GM23248 (cell line): Measurements from ENCODE around the gene DNM1. TPM values are rescaled to one million over a fixed set of nuclear protein-coding genes. Genes with fewer than 3 reads are reported as not detected.

ENCODE experiments used
- DNase-seq: peaks from one replicate; pipeline ENCODE4 v3.0.0-alpha.2; 2015
- H2AFZ ChIP-seq: fragments of 200-600 bp; sonication (generic); 2 replicates; pipeline ENCODE4 v1.6.1; 2016; ENCODE audit warnings: antibody characterized with exemption
- H3F3A ChIP-seq: fragments of 200-600 bp; sonication (generic); 2 replicates; pipeline ENCODE4 v1.6.1; 2016; ENCODE audit warnings: mild to moderate bottlenecking, antibody characterized with exemption, mixed run types; ENCODE audit not compliant: insufficient read depth
- H3K27ac ChIP-seq: fragments of 200-600 bp; sonication (generic); 2 replicates; pipeline ENCODE4 v1.5.1; 2016; ENCODE audit warnings: mild to moderate bottlenecking
- H3K27me3 ChIP-seq: fragments of 200-600 bp; sonication (generic); replicated peaks from 2 replicates; pipeline ENCODE4 v1.6.1; 2016; ENCODE audit warnings: mild to moderate bottlenecking; ENCODE audit not compliant: insufficient read depth
- H3K36me3 ChIP-seq: fragments of 200-600 bp; sonication (generic); 2 replicates; pipeline ENCODE4 v1.6.1; 2016; ENCODE audit warnings: low read depth, mild to moderate bottlenecking
- H3K4me1 ChIP-seq: fragments of 200-600 bp; sonication (generic); 2 replicates; pipeline ENCODE4 v1.6.1; 2016; ENCODE audit warnings: mild to moderate bottlenecking; ENCODE audit not compliant: insufficient read depth
- H3K4me2 ChIP-seq: fragments of 200-600 bp; sonication (generic); one replicate; pipeline ENCODE4 v1.6.1; 2016; ENCODE audit warnings: mild to moderate bottlenecking; ENCODE audit not compliant: unreplicated experiment
- H3K4me3 ChIP-seq: fragments of 200-600 bp; sonication (generic); 2 replicates; pipeline ENCODE4 v1.5.1; 2016; ENCODE audit warnings: mild to moderate bottlenecking
- H3K79me2 ChIP-seq: fragments of 200-600 bp; sonication (generic); 2 replicates; pipeline ENCODE4 v1.6.1; 2016; ENCODE audit warnings: mild to moderate bottlenecking; ENCODE audit not compliant: insufficient read depth
- H3K9ac ChIP-seq: fragments of 200-600 bp; sonication (generic); 2 replicates; pipeline ENCODE4 v1.6.1; 2016; ENCODE audit warnings: mild to moderate bottlenecking
- H3K9me2 ChIP-seq: fragments of 200-600 bp; sonication (generic); 2 replicates; pipeline ENCODE4 v1.6.1; 2016; ENCODE audit warnings: mixed run types, mild to moderate bottlenecking, moderate library complexity; ENCODE audit not compliant: insufficient read depth
- H3K9me3 ChIP-seq: fragments of 200-600 bp; sonication (generic); one replicate; pipeline ENCODE4 v1.6.1; 2017; ENCODE audit warnings: low read depth
- H4K20me1 ChIP-seq: fragments of 200-600 bp; sonication (generic); 2 replicates; pipeline ENCODE4 v1.6.0; 2016; ENCODE audit not compliant: insufficient read depth
- EZH2 ChIP-seq: fragments of 200-600 bp; sonication (generic); IDR thresholded peaks from 2 replicates; pipeline ENCODE4 v1.6.1; 2018; ENCODE audit warnings: antibody characterized with exemption, mild to moderate bottlenecking; ENCODE audit not compliant: insufficient read depth, poor library complexity, severe bottlenecking
- EZH2phosphoT487 ChIP-seq: fragments of 200-600 bp; sonication (generic); IDR thresholded peaks from 2 replicates; pipeline ENCODE4 v1.6.1; 2018; ENCODE audit warnings: antibody characterized with exemption, moderate library complexity, mild to moderate bottlenecking, low read depth; ENCODE audit not compliant: insufficient read depth
- WGBS, 2 experiments: methylation state at CpG; one replicate each; pipeline ENCODE4 v1.1.6; 2015 to 2017; ENCODE audit warnings: low lambda C conversion rate in 2 of 2, low coverage in 1 of 2; ENCODE audit errors: missing lambda C conversion rate in 2 of 2; 5-methylcytosine and 5-hydroxymethylcytosine counted together
- in situ Hi-C: fragments of 300-500 bp; cut with MboI; formaldehyde crosslinking; loops from 2 replicates; pipeline ENCODE4 v1.15.0; 2020
- polyA plus RNA-seq: library from polyadenylated mRNA; unstranded; fragments of >200 nt; fragmentation: Nextera tagmentation; extraction: Ambion mirVana; gene quantifications from 2 replicates; pipeline ENCODE4 v1.2.1, GENCODE V29; 2016
- total RNA-seq: library from RNA; depleted of rRNA; stranded (reverse); fragments of >200 nt; shearing (Covaris generic); gene quantifications from 2 replicates; pipeline ENCODE4 v1.2.3, GENCODE V29; 2014

DNM1 gene
- total and polyA plus RNA-seq, 2 experiments from 2014 or later = 12.1 to 19.0 TPM

- H3K36me3 ChIP-seq = peaks cover 5% of the 10 kb centered on the region; the same call in 1 of the 2 replicates
- no peaks in the 10 kb centered on the region for H3F3A ChIP-seq
- DNase-seq = no peak
- H3K9me2 ChIP-seq = no peaks in the 10 kb centered on the region
- no peaks in the 10 kb centered on the region for H3K4me1 ChIP-seq
- TF ChIP-seq EZH2 = no peak
- TF ChIP-seq EZH2phosphoT487 = no peak
- H3K79me2 ChIP-seq = no peaks in the 10 kb centered on the region
- H3K9ac ChIP-seq = no peak overlapping the region
- H3K27me3 ChIP-seq = no peaks in the 10 kb centered on the region
- 80 to 83% methylated on average over 11 of the region's 11 CpGs for WGBS, 2 experiments
- H3K4me2 ChIP-seq = no peak overlapping the region
- H3K9me3 ChIP-seq = no peaks in the 10 kb centered on the region
- no peak overlapping the region for H3K27ac ChIP-seq
- no peak overlapping the region for H2AFZ ChIP-seq
- in situ Hi-C loops = no loop called here
- no peak overlapping the region for H3K4me3 ChIP-seq
- no peaks in the 10 kb centered on the region for H4K20me1 ChIP-seq
Observed at GRCh38 chr9:128288273-128289004, 85.3 kb downstream of the DNM1 start.

GRCh38 chr9:128292009-128292408, 88.8 kb downstream of the DNM1 start:
- Histone ChIP-seq H3K9me2 (no peaks in the 10 kb centered on the region), H3K27ac (no peak overlapping the region), H3K79me2 (no peaks in the 10 kb centered on the region), H3K4me1 (no peaks in the 10 kb centered on the region), H3K9ac (no peak overlapping the region), H3F3A (no peaks in the 10 kb centered on the region), H3K4me3 (no peak overlapping the region), H3K36me3 (peaks cover 5% of the 10 kb centered on the region; the same call in 1 of the 2 replicates), H3K4me2 (no peak overlapping the region), H3K27me3 (no peaks in the 10 kb centered on the region), H4K20me1 (no peaks in the 10 kb centered on the region), H3K9me3 (no peaks in the 10 kb centered on the region), H2AFZ (no peak overlapping the region)
- WGBS, 2 experiments = 98 to 100% methylated on average over 3 of the region's 3 CpGs
- no peak for DNase-seq
- TF ChIP-seq EZH2 (no peak), EZH2phosphoT487 (no peak)
- in situ Hi-C loops = no loop called here

DNA sequence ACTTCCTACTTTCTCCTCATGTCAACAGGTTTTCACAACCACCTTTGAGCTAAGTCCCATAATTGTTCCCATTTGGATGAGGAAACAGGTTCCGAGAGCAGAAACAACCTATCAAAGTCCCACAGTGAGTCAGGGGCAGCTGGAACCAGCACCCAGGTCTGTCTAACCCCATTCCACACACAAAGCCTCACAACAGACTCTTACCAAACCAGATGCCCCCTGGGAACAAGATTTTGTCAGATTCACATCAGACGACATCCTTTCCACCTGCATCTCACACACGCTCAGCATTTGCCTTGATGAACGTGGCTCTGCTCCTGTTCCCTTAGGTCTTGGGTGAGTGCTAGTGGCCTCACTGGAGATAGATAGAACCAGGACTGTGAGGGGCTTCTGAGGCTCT, 89.9 kb downstream of the DNM1 start:
- Histone ChIP-seq H3F3A (no peaks in the 10 kb centered on the region), H3K9ac (no peak overlapping the region), H3K4me1 (no peaks in the 10 kb centered on the region), H2AFZ (no peak overlapping the region), H3K27ac (no peak overlapping the region), H3K79me2 (no peaks in the 10 kb centered on the region), H4K20me1 (no peaks in the 10 kb centered on the region), H3K27me3 (no peaks in the 10 kb centered on the region), H3K9me2 (no peaks in the 10 kb centered on the region), H3K4me3 (no peak overlapping the region), H3K36me3 (0 out of 2 replicates have a peak, but pooled peaks cover 2% of the 10 kb centered on the region), H3K9me3 (no peaks in the 10 kb centered on the region), H3K4me2 (no peak overlapping the region)
- in situ Hi-C loops = no loop called here
- 84 to 85% methylated on average over 4 of the region's 4 CpGs for WGBS, 2 experiments
- DNase-seq = no peak
- TF ChIP-seq EZH2phosphoT487 = no peak

- no peak for DNase-seq
Observed at GRCh38 chr9:128294142-128294541, 91.0 kb downstream of the DNM1 start.

More at GRCh38 chr9:128294142-128294541, 91.0 kb downstream of the DNM1 start:
- no peaks in the 10 kb centered on the region for H4K20me1 ChIP-seq
- H3K4me2 ChIP-seq = no peak overlapping the region
- in situ Hi-C loops = no loop called here
- H3K9ac ChIP-seq = no peak overlapping the region
- H3F3A ChIP-seq = no peaks in the 10 kb centered on the region
- no peaks in the 10 kb centered on the region for H3K9me2 ChIP-seq
- 87 to 93% methylated on average over 4 of the region's 4 CpGs for WGBS, 2 experiments
- no peaks in the 10 kb centered on the region for H3K4me1 ChIP-seq
- H3K27ac ChIP-seq = no peak overlapping the region
- no peak overlapping the region for H3K4me3 ChIP-seq
- H3K27me3 ChIP-seq = no peaks in the 10 kb centered on the region
- no peaks in the 10 kb centered on the region for H3K36me3 ChIP-seq
- H3K79me2 ChIP-seq = no peaks in the 10 kb centered on the region
- TF ChIP-seq EZH2phosphoT487 (no peak), EZH2 (no peak)
- no peak overlapping the region for H2AFZ ChIP-seq
- H3K9me3 ChIP-seq = no peaks in the 10 kb centered on the region
